Duodenal mucosa (tissue), 2 donors: ENCODE measurements around the gene EFR3B.

Experiments used
- H3K27ac ChIP-seq: one replicate; pipeline ENCODE4 v1.7.0; 2013; ENCODE audit warnings: low read depth, low read length
- H3K27me3 ChIP-seq, 2 donors: one replicate each; pipeline ENCODE4 v1.7.0; 2013; ENCODE audit warnings: low read length in 2 of 2, control low read depth in 1 of 2; ENCODE audit not compliant: insufficient read depth in 2 of 2, control insufficient read depth in 1 of 2
- H3K36me3 ChIP-seq, 2 donors: one replicate each; pipeline ENCODE4 v1.7.0; 2013; ENCODE audit warnings: low read length in 2 of 2, control low read depth in 1 of 2; ENCODE audit not compliant: insufficient read depth in 2 of 2, control insufficient read depth in 1 of 2
- H3K4me1 ChIP-seq, 2 donors: one replicate each; pipeline ENCODE4 v1.7.0; 2013; ENCODE audit warnings: low read length in 2 of 2, control low read depth in 1 of 2; ENCODE audit not compliant: insufficient read depth in 2 of 2, control insufficient read depth in 1 of 2
- H3K4me3 ChIP-seq, 2 donors: one replicate each; pipeline ENCODE4 v1.7.0; 2013; ENCODE audit warnings: low read length in 2 of 2, low read depth in 1 of 2
- H3K9ac ChIP-seq, 2 donors: one replicate each; pipeline ENCODE4 v1.7.0; 2013; ENCODE audit warnings: low read length in 2 of 2, low read depth in 1 of 2
- H3K9me3 ChIP-seq, 2 donors: one replicate each; pipeline ENCODE4 v1.7.0; 2013; ENCODE audit warnings: low read length in 2 of 2, control low read depth in 1 of 2; ENCODE audit not compliant: control insufficient read depth in 1 of 2

The EFR3B gene

DNA sequence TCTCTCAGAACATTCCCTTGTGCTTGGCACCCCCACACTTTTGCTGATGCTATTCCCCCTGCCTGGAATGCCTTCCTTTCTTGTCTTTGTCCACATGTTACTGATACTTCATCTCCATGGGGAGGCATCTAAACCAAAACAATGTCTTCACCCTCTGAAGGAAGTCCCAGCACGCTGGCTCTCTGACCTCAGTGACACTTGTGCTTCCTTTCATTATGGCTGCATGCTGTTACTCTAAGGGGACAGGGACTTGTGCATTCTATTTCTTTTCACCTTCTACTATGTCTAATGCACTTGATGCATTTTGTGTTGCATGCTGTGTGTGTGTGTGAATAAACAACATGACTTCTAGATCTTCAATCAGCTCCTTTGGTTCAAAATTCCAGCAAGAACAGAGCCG, 24.6 kb downstream of the EFR3B start:
- Histone ChIP-seq H3K9ac (no peak overlapping the region), H3K36me3 (no peaks in the 10 kb centered on the region), H3K27me3 (no peaks in the 10 kb centered on the region), H3K4me1 (no peaks in the 10 kb centered on the region), H3K27ac (no peak overlapping the region), H3K9me3 (peaks cover 4 to 6% of the 10 kb centered on the region in 2 donors), H3K4me3 (no peak overlapping the region)

DNA sequence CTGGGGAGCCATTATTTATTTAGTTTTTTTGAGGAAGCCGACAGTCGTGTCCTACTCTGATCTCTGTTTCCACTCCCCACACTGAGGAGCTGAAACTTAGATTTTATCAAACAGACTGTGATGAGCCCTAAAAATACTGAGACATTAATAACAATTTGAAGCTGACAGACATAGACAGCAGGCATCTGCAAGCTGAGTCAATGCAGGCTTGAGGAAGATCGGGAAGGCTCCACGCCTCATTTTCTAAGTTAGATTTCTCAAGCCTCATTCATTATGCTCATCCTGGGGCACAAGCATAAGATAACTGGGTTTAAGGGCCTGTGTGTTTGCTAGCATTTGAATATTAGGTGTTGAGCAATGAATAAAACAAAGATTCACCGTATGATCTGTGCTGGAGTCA, 26.3 kb downstream of the EFR3B start:
- H3K4me1 ChIP-seq = no peaks in the 10 kb centered on the region
- no peak overlapping the region for H3K27ac ChIP-seq
- no peaks in the 10 kb centered on the region for H3K27me3 ChIP-seq
- no peaks in the 10 kb centered on the region for H3K36me3 ChIP-seq
- H3K4me3 ChIP-seq = no peak overlapping the region
- H3K9ac ChIP-seq = no peak overlapping the region
- H3K9me3 ChIP-seq = peaks cover 4 to 6% of the 10 kb centered on the region in 2 donors

DNA sequence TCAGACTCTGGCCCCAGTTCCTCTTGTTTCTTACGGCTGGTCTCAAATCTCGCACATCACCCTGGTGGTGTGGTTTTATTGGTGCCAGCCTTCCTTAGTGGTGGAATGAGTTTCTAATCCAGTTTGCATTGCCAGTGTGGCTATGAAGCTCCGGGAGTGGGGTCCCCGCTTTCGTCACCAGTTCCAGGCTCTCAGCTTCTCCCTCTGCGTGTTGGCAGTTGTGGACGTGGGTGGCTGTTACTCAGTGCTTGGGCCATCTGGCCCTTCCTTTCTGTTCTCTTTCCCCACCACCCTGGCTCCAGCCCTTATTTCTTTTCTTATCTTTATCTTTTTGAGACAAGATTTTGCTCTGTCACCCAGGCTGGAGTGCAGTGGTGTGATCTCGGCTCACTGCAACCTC, 30.1 kb downstream of the EFR3B start:
- Histone ChIP-seq H3K9me3 (no peaks in the 10 kb centered on the region), H3K9ac (no peak overlapping the region), H3K4me3 (no peak overlapping the region), H3K36me3 (no peaks in the 10 kb centered on the region), H3K4me1 (no peaks in the 10 kb centered on the region), H3K27me3 (no peaks in the 10 kb centered on the region), H3K27ac (no peak overlapping the region)

DNA sequence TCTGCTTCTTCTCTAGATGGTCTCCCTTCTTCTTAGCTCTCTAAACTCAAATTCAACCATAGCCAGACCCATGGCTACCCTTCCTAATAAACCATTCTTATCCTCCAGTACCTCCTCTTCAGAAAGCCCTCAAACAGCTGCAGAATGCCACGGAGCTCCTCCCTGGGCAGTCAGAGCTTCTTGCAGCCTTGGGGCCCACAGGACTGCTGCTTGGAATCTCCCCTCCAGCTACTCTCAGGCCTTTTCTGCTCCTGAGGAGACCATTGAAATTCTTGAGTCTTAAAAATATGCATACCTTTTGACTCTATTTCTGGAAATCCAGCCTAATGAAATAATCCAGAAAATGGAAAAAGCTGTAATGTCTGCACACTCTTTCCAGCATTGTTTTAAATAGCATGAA, 30.7 kb downstream of the EFR3B start:
- no peaks in the 10 kb centered on the region for H3K27me3 ChIP-seq
- no peak overlapping the region for H3K4me3 ChIP-seq
- no peak overlapping the region for H3K27ac ChIP-seq
- H3K9me3 ChIP-seq = no peaks in the 10 kb centered on the region
- H3K9ac ChIP-seq = no peak overlapping the region
- H3K36me3 ChIP-seq = no peaks in the 10 kb centered on the region
- H3K4me1 ChIP-seq = no peaks in the 10 kb centered on the region

DNA sequence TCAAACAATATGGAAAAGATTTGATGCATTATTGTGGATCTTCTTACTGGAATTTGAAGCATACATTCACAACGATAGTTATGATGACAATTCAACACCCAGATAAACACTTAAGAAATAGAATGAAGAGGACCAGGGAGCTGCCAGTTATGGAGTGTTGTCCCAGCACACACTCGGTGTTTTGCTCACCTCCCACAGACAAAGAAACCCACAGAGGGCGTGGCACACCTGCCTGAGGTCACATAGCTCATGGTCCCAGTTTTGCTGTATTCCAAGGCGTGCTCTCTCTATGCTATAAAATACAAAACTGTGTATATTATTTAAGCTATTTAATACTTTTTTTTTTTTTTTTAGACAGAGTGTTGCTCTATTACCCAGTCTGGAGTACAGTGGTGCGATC, 31.1 kb downstream of the EFR3B start:
- no peak overlapping the region for H3K9ac ChIP-seq
- H3K4me3 ChIP-seq = no peak overlapping the region
- no peak overlapping the region for H3K27ac ChIP-seq
- H3K27me3 ChIP-seq = no peaks in the 10 kb centered on the region
- H3K9me3 ChIP-seq = no peaks in the 10 kb centered on the region
- no peaks in the 10 kb centered on the region for H3K4me1 ChIP-seq
- no peaks in the 10 kb centered on the region for H3K36me3 ChIP-seq

DNA sequence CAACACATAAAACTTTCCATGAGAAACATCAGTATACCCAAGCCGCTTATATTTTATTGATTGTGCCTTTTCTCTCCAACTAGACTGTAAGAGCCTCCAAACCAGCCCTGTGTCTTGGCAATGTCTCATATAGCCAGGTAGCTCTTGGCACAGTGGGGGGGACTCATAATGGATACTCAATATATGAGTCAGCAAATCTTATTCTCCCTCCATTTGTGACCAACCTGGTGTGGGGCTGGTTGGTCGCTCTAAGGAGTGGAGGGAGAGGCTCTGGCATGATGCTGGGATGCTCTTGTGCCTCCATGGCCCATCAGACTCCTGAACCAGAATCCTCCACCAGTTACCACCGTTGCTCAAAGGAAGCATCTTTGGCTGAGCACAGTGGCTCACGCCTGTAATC, 32.0 kb downstream of the EFR3B start:
- Histone ChIP-seq H3K4me3 (no peak overlapping the region), H3K9me3 (no peaks in the 10 kb centered on the region), H3K4me1 (peaks cover 4 to 8% of the 10 kb centered on the region in 2 donors), H3K27ac (no peak overlapping the region), H3K36me3 (no peaks in the 10 kb centered on the region), H3K27me3 (no peaks in the 10 kb centered on the region), H3K9ac (no peak overlapping the region)

DNA sequence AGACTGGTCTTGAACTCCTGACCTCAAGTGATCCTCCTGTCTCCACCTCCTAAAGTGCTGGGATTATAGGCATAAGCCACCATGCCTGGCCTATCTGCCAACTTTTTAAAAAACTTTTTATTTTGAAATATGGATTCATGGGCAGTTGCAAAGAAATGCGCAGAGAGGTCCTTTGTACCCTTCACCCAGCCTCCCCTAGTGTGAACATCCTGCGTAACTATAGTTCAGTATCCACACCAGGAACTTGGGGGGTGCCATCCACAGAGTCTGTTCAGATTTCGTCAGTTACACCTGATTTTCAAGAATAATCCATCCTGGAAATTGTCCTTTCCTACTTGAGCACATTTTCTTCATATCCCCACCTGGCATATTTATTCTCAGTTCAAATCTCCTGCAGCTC, 33.0 kb downstream of the EFR3B start:
- H3K9me3 ChIP-seq = no peaks in the 10 kb centered on the region
- no peak overlapping the region for H3K27ac ChIP-seq
- no peak overlapping the region for H3K4me3 ChIP-seq

DNA sequence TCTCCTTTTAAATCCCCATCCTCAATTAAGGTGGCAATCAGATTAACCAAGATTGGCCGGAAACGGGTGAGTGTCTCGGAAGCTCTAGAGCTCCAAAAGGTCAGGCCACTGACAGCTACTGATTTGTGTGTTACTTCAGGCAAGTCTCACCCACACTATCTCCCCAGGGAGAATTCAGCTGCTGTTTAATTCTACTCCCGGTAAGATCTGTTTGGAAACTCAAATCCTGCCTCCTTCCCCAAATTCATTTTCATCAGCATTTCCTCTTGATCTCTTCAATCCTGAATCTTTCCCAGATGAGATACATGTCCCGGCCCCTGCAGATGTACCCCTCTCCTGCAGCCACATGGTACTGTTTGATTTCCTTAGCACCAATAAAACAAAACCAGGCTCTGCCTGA, 34.9 kb downstream of the EFR3B start:
- no peak overlapping the region for H3K27ac ChIP-seq

More for the DNA sequence above, 33.0 kb downstream of the EFR3B start:
- no peak overlapping the region for H3K9ac ChIP-seq
- H3K36me3 ChIP-seq = no peaks in the 10 kb centered on the region
- no peaks in the 10 kb centered on the region for H3K27me3 ChIP-seq
- H3K4me1 ChIP-seq = peaks cover 8% of the 10 kb centered on the region in 2 donors

DNA sequence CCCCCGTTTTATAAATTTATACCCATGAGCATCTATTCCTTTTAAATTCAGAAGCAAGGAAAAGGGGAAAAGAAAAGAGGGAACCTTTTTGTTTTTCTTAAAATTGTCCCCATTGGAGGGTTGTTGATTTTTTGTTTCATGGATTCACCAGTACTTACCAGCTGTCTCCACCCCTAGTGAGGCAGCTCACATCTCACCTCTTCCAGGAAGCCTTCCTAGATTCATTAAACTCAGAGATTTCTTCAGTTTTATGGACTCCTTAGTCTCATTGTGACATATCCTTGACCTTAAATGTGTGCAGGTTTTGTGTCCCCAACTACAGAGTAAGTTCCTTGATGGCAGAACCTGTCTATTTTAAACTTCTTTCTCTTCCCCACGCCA, 35.9 kb downstream of the EFR3B start:
- Histone ChIP-seq H3K36me3 (no peaks in the 10 kb centered on the region), H3K4me3 (no peak overlapping the region), H3K9me3 (no peaks in the 10 kb centered on the region), H3K27me3 (no peaks in the 10 kb centered on the region), H3K27ac (no peak overlapping the region), H3K9ac (no peak overlapping the region), H3K4me1 (peaks cover 8% of the 10 kb centered on the region in 2 donors)

More for the DNA sequence above, 34.9 kb downstream of the EFR3B start:
- Histone ChIP-seq H3K4me3 (no peak overlapping the region), H3K27me3 (no peaks in the 10 kb centered on the region), H3K9ac (no peak overlapping the region), H3K9me3 (no peaks in the 10 kb centered on the region), H3K4me1 (peaks cover 8% of the 10 kb centered on the region in 2 donors), H3K36me3 (no peaks in the 10 kb centered on the region)

DNA sequence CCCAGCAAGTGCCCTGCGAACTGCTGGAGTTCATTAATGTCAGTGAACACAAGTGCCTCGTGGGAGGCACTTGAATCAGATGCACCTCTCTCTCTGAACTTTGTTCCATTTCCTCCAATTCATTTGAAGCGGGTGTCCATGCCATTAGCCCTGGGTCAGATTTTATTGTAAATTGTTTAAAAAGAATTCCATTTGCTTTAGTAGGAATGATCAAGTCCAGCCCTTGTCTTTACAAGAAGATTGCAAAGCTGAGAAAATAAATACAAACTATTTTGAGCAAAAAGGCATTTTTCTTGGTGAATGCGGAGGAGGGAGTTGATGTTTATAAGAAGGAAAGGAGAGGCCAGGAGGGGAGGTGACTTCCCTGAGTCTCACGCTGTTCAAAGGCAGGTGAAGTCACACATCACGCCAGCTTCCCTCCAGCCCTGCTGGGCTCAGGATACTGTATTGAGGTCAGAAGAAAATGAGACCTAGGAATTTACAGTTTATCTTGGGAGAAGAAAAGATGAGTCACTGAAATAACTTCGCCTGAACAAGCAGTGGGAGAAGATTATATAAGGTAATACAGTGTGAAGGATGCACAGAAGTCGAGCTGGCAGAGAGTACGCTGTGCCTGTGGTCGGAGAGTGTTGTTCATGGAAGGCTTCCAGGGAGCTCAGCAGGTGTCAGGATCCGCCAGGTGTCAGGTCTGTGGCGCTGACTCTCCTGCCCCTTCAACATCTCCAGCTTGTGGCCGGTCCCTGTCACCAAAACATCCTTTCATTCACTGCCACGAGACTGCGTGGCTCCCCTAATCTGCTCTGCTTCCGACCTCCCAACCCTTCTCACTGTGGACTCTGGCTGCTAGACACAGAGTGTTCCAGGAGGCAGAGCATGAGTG, 36.5 kb downstream of the EFR3B start:
- no peaks in the 10 kb centered on the region for H3K27me3 ChIP-seq
- H3K9me3 ChIP-seq = no peaks in the 10 kb centered on the region
- H3K36me3 ChIP-seq = no peaks in the 10 kb centered on the region
- peaks cover 8% of the 10 kb centered on the region in 2 donors for H3K4me1 ChIP-seq
- no peak overlapping the region for H3K4me3 ChIP-seq
- H3K27ac ChIP-seq = no peak overlapping the region
- H3K9ac ChIP-seq = no peak overlapping the region
